Lower leg skin (tissue), 3 donors: Measurements from ENCODE around the gene HEATR5A.

Experiments used
- CTCF ChIP-seq, 3 donors: fragments of 450-650 bp; IDR thresholded peaks; one replicate each; pipeline ENCODE4 v1.5.1; 2016; ENCODE audit warnings: antibody characterized with exemption in 3 of 3, mild to moderate bottlenecking in 3 of 3, moderate library complexity in 2 of 3
- POLR2A ChIP-seq, 2 donors: fragments of 450-650 bp; IDR thresholded peaks; one replicate each; pipeline ENCODE4 v1.6.1; 2016 to 2017; ENCODE audit warnings: antibody characterized with exemption in 2 of 2, mild to moderate bottlenecking in 1 of 2, moderate library complexity in 1 of 2

DNA sequence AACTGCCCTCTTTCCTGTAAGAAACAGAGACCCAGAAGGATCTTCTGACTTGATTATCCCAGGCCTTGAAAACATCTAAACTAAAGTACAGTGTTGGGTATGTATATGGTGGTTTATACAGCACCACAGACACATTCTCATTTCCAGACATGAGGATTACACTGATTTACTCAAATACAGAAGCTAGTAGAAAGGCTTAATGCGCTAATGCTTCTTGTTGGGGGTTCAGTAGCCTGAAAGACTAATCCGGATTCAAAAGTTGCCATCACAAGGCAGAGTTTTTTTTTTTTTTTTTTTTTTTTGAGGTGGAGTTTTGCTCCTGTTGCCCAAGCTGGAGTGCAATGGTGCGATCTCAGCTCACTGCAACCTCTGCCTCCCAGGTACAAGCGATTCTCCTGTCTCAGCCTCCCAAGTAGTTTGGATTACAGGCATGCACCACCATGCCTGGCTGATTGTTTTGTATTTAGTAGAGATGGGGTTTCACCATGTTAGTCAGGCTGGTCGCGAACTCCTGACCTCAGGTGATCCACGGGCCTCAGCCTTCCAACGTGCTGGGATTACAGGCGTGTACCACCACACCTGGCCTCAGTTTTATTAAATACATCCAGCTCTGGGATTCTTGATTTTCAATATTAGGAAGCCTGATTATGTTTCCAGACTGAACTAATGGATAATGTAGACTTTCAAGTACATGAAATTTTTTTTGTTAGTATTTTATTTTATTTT, 166.4 kb downstream of the HEATR5A start:
- TF ChIP-seq POLR2A (IDR thresholded peaks at IDR 0.05) (no peak), CTCF (IDR thresholded peaks at IDR 0.05) (no peak)
